Stimulated activated naive B cell treated with anti-CD40 and anti-IgM and Interleukin-4, amounts not matched to agents 10 μg/mL and 1 μg/mL and 100 μg/mL, for 72 hours (primary cell): Measurements from ENCODE around the gene DOC2A.

Experiments used
- ATAC-seq, 2 donors: fragments of 150-1000 bp; cut with Tn5 transposase; replicated peaks; 2 replicates each; pipeline ENCODE4 v1.10.0; 2021; ENCODE audit warnings: moderate library complexity in 1 of 2
- DNase-seq: peaks from one replicate; pipeline ENCODE4 v3.0.0; 2021
- H3K27ac Mint-ChIP-seq: one replicate; pipeline ENCODE4 v1.8.0; 2022; ENCODE audit warnings: mild to moderate bottlenecking, mixed read lengths
- H3K27me3 Mint-ChIP-seq, 2 donors: one replicate each; pipeline ENCODE4 v1.8.0; 2022; ENCODE audit warnings: mixed read lengths in 2 of 2
- H3K36me3 Mint-ChIP-seq, 2 donors: one replicate each; pipeline ENCODE4 v1.8.0; 2022; ENCODE audit warnings: mixed read lengths in 2 of 2, mild to moderate bottlenecking in 1 of 2
- H3K4me1 Mint-ChIP-seq, 2 donors: one replicate each; pipeline ENCODE4 v1.8.0; 2022; ENCODE audit warnings: mixed read lengths in 2 of 2, mild to moderate bottlenecking in 1 of 2
- H3K4me3 Mint-ChIP-seq, 2 donors: one replicate each; pipeline ENCODE4 v1.8.0; 2022; ENCODE audit warnings: mild to moderate bottlenecking in 2 of 2, mixed read lengths in 2 of 2, moderate library complexity in 1 of 2
- H3K9me3 Mint-ChIP-seq, 2 donors: one replicate each; pipeline ENCODE4 v1.8.0; 2022; ENCODE audit warnings: mixed read lengths in 2 of 2, mild to moderate bottlenecking in 1 of 2

DOC2A gene

GRCh38 chr16:30004811-30005242, 6.0 kb downstream of the DOC2A start:
- H3K9me3 Mint-ChIP-seq, result no peaks in the 10 kb centered on the region
- H3K4me3 Mint-ChIP-seq, result peak overlapping the region in 1 of 2 donors; percentile 34
- H3K36me3 Mint-ChIP-seq, result peaks cover 25 to 40% of the 10 kb centered on the region in 2 donors
- peaks cover 20 to 21% of the 10 kb centered on the region in 2 donors for H3K4me1 Mint-ChIP-seq
- H3K27ac Mint-ChIP-seq, result peak overlapping the region; percentile 65
- H3K27me3 Mint-ChIP-seq, result peaks cover 9 to 10% of the 10 kb centered on the region in 2 donors
- ATAC-seq (peak; percentile 30 to 48), DNase-seq (no peak)

- DNase-seq, result no peak
- Mint-ChIP-seq H3K27me3 (peaks cover 5 to 6% of the 10 kb centered on the region in 2 donors), H3K9me3 (no peaks in the 10 kb centered on the region), H3K4me3 (peak overlapping the region; percentile 34 to 39), H3K4me1 (peaks cover 25% of the 10 kb centered on the region in 2 donors), H3K27ac (peak overlapping the region; percentile 69), H3K36me3 (peaks cover 29 to 44% of the 10 kb centered on the region in 2 donors)
- no peak for ATAC-seq
These were observed 6.4 kb downstream of the DOC2A start for GRCh38 chr16:30004424-30004776.

GRCh38 chr16:30003670-30004423, 7.0 kb downstream of the DOC2A start:
- DNase-seq (no peak), ATAC-seq (no peak)
- H3K9me3 Mint-ChIP-seq, result no peaks in the 10 kb centered on the region
- peak overlapping the region; percentile 69 for H3K27ac Mint-ChIP-seq
- H3K4me1 Mint-ChIP-seq, result peaks cover 30 to 31% of the 10 kb centered on the region in 2 donors
- H3K4me3 Mint-ChIP-seq, result peak overlapping the region in 1 of 2 donors; percentile 39
- H3K36me3 Mint-ChIP-seq, result peaks cover 30 to 50% of the 10 kb centered on the region in 2 donors
- H3K27me3 Mint-ChIP-seq, result peaks cover 0 to under 1% of the 10 kb centered on the region in 2 donors

- Mint-ChIP-seq H3K27ac (no peak overlapping the region), H3K9me3 (no peaks in the 10 kb centered on the region)
These were observed 8.0 kb downstream of the DOC2A start for GRCh38 chr16:30002614-30003346.

GRCh38 chr16:30000735-30001631, 9.8 kb downstream of the DOC2A start:
- Mint-ChIP-seq H3K27ac (no peak overlapping the region), H3K4me3 (no peak overlapping the region), H3K9me3 (no peaks in the 10 kb centered on the region), H3K36me3 (peaks cover 31 to 56% of the 10 kb centered on the region in 2 donors), H3K27me3 (no peaks in the 10 kb centered on the region), H3K4me1 (peaks cover 38 to 41% of the 10 kb centered on the region in 2 donors)
- ATAC-seq (no peak), DNase-seq (no peak)

More at GRCh38 chr16:30002614-30003346, 8.0 kb downstream of the DOC2A start:
- no peak for ATAC-seq
- H3K36me3 Mint-ChIP-seq, result peaks cover 29 to 53% of the 10 kb centered on the region in 2 donors
- H3K4me3 Mint-ChIP-seq, result no peak overlapping the region
- H3K27me3 Mint-ChIP-seq, result no peaks in the 10 kb centered on the region
- H3K4me1 Mint-ChIP-seq, result peaks cover 31 to 32% of the 10 kb centered on the region in 2 donors
- no peak for DNase-seq

- Mint-ChIP-seq H3K27me3 (no peaks in the 10 kb centered on the region), H3K9me3 (no peaks in the 10 kb centered on the region), H3K4me3 (no peak overlapping the region), H3K27ac (peak overlapping the region; percentile 22), H3K36me3 (peaks cover 31 to 57% of the 10 kb centered on the region in 2 donors), H3K4me1 (peaks cover 37 to 46% of the 10 kb centered on the region in 2 donors)
- no peak for DNase-seq
- ATAC-seq, result no peak
These were observed 11.2 kb downstream of the DOC2A start for GRCh38 chr16:29999605-30000004.

GRCh38 chr16:29996766-29997250, 14.0 kb downstream of the DOC2A start:
- Mint-ChIP-seq H3K4me3 (peak overlapping the region; percentile 97), H3K9me3 (no peaks in the 10 kb centered on the region), H3K27ac (peak overlapping the region; percentile 99), H3K36me3 (peaks cover 27 to 49% of the 10 kb centered on the region in 2 donors), H3K27me3 (no peaks in the 10 kb centered on the region), H3K4me1 (peaks cover 34 to 48% of the 10 kb centered on the region in 2 donors)
- no peak for DNase-seq
- no peak for ATAC-seq

GRCh38 chr16:29995911-29996765, 14.7 kb downstream of the DOC2A start, which contains the start of gene INO80E:
INO80E (plus strand) TSS chr16:29996241; CDS start chr16:29996311, 70 bp downstream.
- Mint-ChIP-seq H3K4me1 (peaks cover 32 to 48% of the 10 kb centered on the region in 2 donors), H3K4me3 (peak within 1 kb of the TSS; percentile 97), H3K9me3 (no peaks in the 10 kb centered on the region), H3K36me3 (peaks cover 22 to 46% of the 10 kb centered on the region in 2 donors), H3K27ac (peak within 1 kb of the TSS; percentile 99), H3K27me3 (no peaks in the 10 kb centered on the region)
- DNase-seq (peak; percentile 99), ATAC-seq (peak; percentile 95 to 97)

- H3K36me3 Mint-ChIP-seq, result peaks cover 24 to 50% of the 10 kb centered on the region in 2 donors
- peak; percentile 65 to 73 for ATAC-seq
- DNase-seq, result peak; percentile 84
These were observed 15.4 kb downstream of the DOC2A start, which contains the start of gene HIRIP3 for GRCh38 chr16:29995324-29995910. HIRIP3 (minus strand) TSS chr16:29995617; CDS start chr16:29995605, 12 bp downstream.

GRCh38 chr16:29994600-29995323, 16.1 kb downstream of the DOC2A start:
- Mint-ChIP-seq H3K4me3 (peak overlapping the region; percentile 97), H3K9me3 (no peaks in the 10 kb centered on the region), H3K27me3 (no peaks in the 10 kb centered on the region), H3K4me1 (peaks cover 30 to 45% of the 10 kb centered on the region in 2 donors), H3K36me3 (peaks cover 23 to 50% of the 10 kb centered on the region in 2 donors), H3K27ac (peak overlapping the region; percentile 99)
- ATAC-seq (peak; percentile 62 to 64), DNase-seq (no peak)

More at GRCh38 chr16:29995324-29995910, 15.4 kb downstream of the DOC2A start, which contains the start of gene HIRIP3:
- H3K27ac Mint-ChIP-seq, result peak within 1 kb of the TSS; percentile 99
- peaks cover 32 to 48% of the 10 kb centered on the region in 2 donors for H3K4me1 Mint-ChIP-seq
- H3K4me3 Mint-ChIP-seq, result peak within 1 kb of the TSS; percentile 97
- H3K9me3 Mint-ChIP-seq, result no peaks in the 10 kb centered on the region
- no peaks in the 10 kb centered on the region for H3K27me3 Mint-ChIP-seq

- peak overlapping the region; percentile 99 for H3K27ac Mint-ChIP-seq
- no peaks in the 10 kb centered on the region for H3K9me3 Mint-ChIP-seq
- peaks cover 24 to 38% of the 10 kb centered on the region in 2 donors for H3K4me1 Mint-ChIP-seq
- H3K27me3 Mint-ChIP-seq, result no peaks in the 10 kb centered on the region
- peaks cover 22 to 49% of the 10 kb centered on the region in 2 donors for H3K36me3 Mint-ChIP-seq
- ATAC-seq (no peak), DNase-seq (no peak)
- peak overlapping the region; percentile 97 for H3K4me3 Mint-ChIP-seq
These were observed 16.8 kb downstream of the DOC2A start for GRCh38 chr16:29993903-29994599.
